KMS-11 (cell line): ENCODE results near the gene DLL1.

Experiments
- H2AFZ ChIP-seq: fragments of 200-600 bp; sonication (generic); 2 replicates; pipeline ENCODE4 v1.6.1; 2016; ENCODE audit warnings: antibody characterized with exemption, mixed run types, low read depth
- H3K27ac ChIP-seq: fragments of 200-600 bp; sonication (generic); 2 replicates; pipeline ENCODE4 v1.6.1; 2016; ENCODE audit warnings: mild to moderate bottlenecking, mixed run types
- H3K27me3 ChIP-seq: fragments of 200-600 bp; sonication (generic); 2 replicates; pipeline ENCODE4 v1.6.1; 2017; ENCODE audit warnings: mild to moderate bottlenecking, low read depth, mixed run types, moderate library complexity; ENCODE audit not compliant: insufficient read depth
- H3K36me3 ChIP-seq: fragments of 200-600 bp; sonication (generic); 2 replicates; pipeline ENCODE4 v1.6.1; 2017; ENCODE audit warnings: mild to moderate bottlenecking, mixed run types; ENCODE audit not compliant: insufficient read depth
- H3K4me1 ChIP-seq: fragments of 200-600 bp; sonication (generic); 2 replicates; pipeline ENCODE4 v1.6.1; 2016; ENCODE audit warnings: mild to moderate bottlenecking, low read depth, mixed run types; ENCODE audit not compliant: poor library complexity, severe bottlenecking
- H3K4me2 ChIP-seq: fragments of 200-600 bp; sonication (generic); 2 replicates; pipeline ENCODE4 v1.7.0; 2016; ENCODE audit warnings: mild to moderate bottlenecking, mixed run types
- H3K4me3 ChIP-seq: fragments of 200-600 bp; sonication (generic); IDR thresholded peaks from 2 replicates; pipeline ENCODE4 v1.6.1; 2017; ENCODE audit warnings: low read depth, low read length, mixed read lengths; ENCODE audit not compliant: insufficient read depth
- H3K79me2 ChIP-seq: fragments of 200-600 bp; sonication (generic); 2 replicates; pipeline ENCODE4 v1.6.1; 2016; ENCODE audit warnings: low read depth, mixed run types; ENCODE audit not compliant: insufficient read depth
- H3K9ac ChIP-seq: fragments of 200-600 bp; sonication (generic); 2 replicates; pipeline ENCODE4 v1.6.1; 2016; ENCODE audit warnings: mild to moderate bottlenecking, mixed run types
- H4K20me1 ChIP-seq: fragments of 200-600 bp; sonication (generic); 2 replicates; pipeline ENCODE4 v1.6.1; 2016; ENCODE audit warnings: mild to moderate bottlenecking, mixed run types; ENCODE audit not compliant: insufficient read depth
- TF ChIP-seq, protein P1 (sequence below): fragments of 200-600 bp; sonication (generic); conservative IDR thresholded peaks from 2 replicates; pipeline ENCODE4 v1.6.1; 2017; ENCODE audit warnings: low read depth, mild to moderate bottlenecking, antibody characterized with exemption, low read length, moderate library complexity, mixed read lengths

Gene DLL1

DNA sequence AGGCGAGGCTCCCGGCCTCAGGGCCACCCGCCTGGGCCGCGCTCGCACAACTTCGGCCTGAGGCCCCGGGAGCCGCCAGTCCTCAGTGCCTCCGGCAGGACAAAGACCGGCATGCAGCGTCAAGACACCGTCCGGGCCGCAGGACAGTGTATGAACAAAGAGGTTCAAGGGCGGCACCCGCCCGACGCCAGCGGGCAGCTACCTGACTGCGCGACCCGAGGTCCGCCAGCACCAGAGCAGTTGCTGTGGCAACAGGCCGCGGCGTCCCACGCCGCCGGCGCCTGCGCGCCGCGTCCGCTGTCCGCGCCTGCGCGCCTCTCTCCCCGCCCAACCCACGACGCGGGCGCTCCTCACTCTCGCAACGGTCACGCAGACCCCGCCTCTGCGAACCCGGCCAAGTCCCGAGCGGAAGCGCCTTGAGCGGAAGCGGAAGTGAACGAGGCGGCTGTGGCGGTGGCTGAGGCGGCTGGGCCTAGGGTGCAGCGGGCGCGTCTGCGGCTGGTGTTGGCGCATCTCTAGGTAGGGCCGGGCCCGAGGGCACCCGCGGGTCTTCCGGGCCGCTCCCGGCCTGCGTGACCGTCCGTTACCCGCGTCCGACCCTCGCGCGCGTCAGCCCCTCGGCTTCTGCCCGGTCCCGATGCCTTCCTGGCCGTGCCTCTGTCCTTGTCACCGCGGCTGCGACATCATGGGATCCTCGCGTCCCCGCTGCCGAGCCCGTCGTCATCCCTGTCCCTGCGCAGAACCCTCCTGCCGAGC is 15.6 kb upstream of the DLL1 start, which contains the start of gene FAM120B:
FAM120B (plus strand) TSS at position 435 of the 756 bp plus-strand sequence. CDS start 10,633 bp downstream, outside the sequence.
- H3K79me2 ChIP-seq: peaks cover 44% of the 10 kb centered on the region
- peak within 1 kb of the TSS; percentile 80 for H3K9ac ChIP-seq
- peak within 1 kb of the TSS; percentile 35 for H3K4me3 ChIP-seq
- H3K36me3 ChIP-seq: no peaks in the 10 kb centered on the region
- H4K20me1 ChIP-seq: no peaks in the 10 kb centered on the region
- TF ChIP-seq, protein P1, sequence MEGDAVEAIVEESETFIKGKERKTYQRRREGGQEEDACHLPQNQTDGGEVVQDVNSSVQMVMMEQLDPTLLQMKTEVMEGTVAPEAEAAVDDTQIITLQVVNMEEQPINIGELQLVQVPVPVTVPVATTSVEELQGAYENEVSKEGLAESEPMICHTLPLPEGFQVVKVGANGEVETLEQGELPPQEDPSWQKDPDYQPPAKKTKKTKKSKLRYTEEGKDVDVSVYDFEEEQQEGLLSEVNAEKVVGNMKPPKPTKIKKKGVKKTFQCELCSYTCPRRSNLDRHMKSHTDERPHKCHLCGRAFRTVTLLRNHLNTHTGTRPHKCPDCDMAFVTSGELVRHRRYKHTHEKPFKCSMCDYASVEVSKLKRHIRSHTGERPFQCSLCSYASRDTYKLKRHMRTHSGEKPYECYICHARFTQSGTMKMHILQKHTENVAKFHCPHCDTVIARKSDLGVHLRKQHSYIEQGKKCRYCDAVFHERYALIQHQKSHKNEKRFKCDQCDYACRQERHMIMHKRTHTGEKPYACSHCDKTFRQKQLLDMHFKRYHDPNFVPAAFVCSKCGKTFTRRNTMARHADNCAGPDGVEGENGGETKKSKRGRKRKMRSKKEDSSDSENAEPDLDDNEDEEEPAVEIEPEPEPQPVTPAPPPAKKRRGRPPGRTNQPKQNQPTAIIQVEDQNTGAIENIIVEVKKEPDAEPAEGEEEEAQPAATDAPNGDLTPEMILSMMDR: no peak
- H3K27ac ChIP-seq: peak within 1 kb of the TSS; percentile 59
- H2AFZ ChIP-seq: peak within 1 kb of the TSS; percentile 85
- peaks cover 10% of the 10 kb centered on the region for H3K4me1 ChIP-seq
- no peaks in the 10 kb centered on the region for H3K27me3 ChIP-seq
- peak within 1 kb of the TSS; percentile 84 for H3K4me2 ChIP-seq

DNA sequence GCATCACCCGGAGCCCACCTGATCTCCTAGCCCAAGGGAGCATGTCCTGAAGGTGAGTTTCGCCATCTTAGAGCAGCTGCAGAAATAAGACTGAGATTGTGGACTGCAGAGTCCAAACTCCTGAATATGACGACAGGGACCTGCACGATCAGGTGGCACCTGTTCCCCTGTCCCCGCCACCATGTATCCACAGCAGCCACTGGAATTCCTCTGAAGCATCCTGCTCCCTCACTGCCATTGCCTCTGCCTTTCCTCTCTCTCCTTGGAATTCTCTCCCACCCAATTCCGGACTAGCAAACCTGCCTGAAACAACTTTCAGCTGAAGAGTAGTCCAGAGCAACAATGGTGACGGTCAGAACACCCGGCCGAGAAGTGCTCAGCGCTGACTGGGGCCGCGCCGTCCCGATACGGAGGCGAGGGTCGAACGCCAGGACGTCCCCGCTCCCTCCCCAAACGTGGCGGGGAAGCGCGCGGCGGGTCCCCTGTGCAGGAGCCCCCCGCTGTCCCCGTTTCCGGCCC is 15.0 kb upstream of the DLL1 start:
- peaks cover 10% of the 10 kb centered on the region for H3K4me1 ChIP-seq
- no peaks in the 10 kb centered on the region for H3K27me3 ChIP-seq
- H3K27ac ChIP-seq: no peak overlapping the region
- TF ChIP-seq, protein P1: no peak
- H2AFZ ChIP-seq: peak overlapping the region; percentile 85
- no peaks in the 10 kb centered on the region for H3K36me3 ChIP-seq
- H3K9ac ChIP-seq: no peak overlapping the region
- H3K79me2 ChIP-seq: peaks cover 37% of the 10 kb centered on the region
- H3K4me3 ChIP-seq: no peak overlapping the region
- H3K4me2 ChIP-seq: peak overlapping the region; percentile 54
- no peaks in the 10 kb centered on the region for H4K20me1 ChIP-seq

DNA sequence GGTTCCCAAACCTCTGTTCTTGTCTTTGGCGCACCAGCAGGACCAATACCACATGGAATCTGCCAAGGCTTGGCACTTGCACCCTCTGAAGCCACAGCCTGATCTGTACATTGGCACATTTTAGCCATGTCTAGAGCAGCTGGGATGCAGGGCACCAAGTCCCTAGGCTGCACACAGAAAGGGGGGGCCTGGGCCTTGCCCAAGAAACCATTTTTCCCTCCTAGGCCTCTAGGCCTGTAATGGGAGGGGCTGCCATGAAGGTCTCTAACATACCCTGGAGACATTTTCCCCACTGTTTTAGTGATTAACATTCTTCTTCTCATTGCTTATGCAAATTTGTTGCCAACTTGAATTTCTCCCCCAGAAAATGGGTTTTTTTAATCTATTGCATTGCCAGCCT is 10.3 kb upstream of the DLL1 start:
- Histone ChIP-seq H3K79me2 (no peaks in the 10 kb centered on the region), H3K36me3 (no peaks in the 10 kb centered on the region), H3K27me3 (no peaks in the 10 kb centered on the region), H3K4me1 (peaks cover 5% of the 10 kb centered on the region), H3K4me3 (no peak overlapping the region), H3K9ac (no peak overlapping the region), H3K27ac (no peak overlapping the region), H2AFZ (no peak overlapping the region), H3K4me2 (no peak overlapping the region), H4K20me1 (no peaks in the 10 kb centered on the region)
- TF ChIP-seq, protein P1: no peak

DNA sequence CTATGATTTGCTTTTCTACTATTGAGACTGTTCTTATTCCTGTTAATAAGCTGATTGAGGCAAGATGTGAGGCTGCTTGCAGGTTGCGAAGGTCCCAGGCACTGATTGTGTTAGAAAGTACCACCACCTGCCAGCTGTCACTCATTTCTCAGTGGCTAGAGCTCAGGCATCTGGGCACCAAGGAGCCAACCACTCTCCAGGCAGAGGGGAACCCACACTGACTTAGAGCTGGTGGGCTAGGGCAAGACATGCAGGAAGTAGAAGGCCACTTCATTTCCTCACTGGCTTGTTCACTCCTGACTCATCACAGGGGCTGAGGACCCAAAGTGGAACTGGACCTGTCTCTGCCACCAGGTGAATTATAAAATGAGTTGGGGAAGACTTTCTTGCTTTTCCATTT is 7.8 kb upstream of the DLL1 start:
- Histone ChIP-seq H3K4me2 (no peak overlapping the region), H3K27me3 (peaks cover 23% of the 10 kb centered on the region)

More for the DNA sequence above, 7.8 kb upstream of the DLL1 start:
- H2AFZ ChIP-seq: no peak overlapping the region
- H3K27ac ChIP-seq: no peak overlapping the region
- no peaks in the 10 kb centered on the region for H3K36me3 ChIP-seq
- H3K4me1 ChIP-seq: no peaks in the 10 kb centered on the region
- H3K9ac ChIP-seq: no peak overlapping the region
- H4K20me1 ChIP-seq: no peaks in the 10 kb centered on the region
- TF ChIP-seq, protein P1: no peak
- no peaks in the 10 kb centered on the region for H3K79me2 ChIP-seq
- no peak overlapping the region for H3K4me3 ChIP-seq
